Activated CD4-positive, alpha-beta T cell treated with anti-CD3 and anti-CD28 coated beads for 1 hour (primary cell): ENCODE data around the gene GZMA.

Experiments
- DNase-seq: peaks from one replicate; pipeline ENCODE4 v3.0.0-alpha.2; 2020

The GZMA gene

DNA sequence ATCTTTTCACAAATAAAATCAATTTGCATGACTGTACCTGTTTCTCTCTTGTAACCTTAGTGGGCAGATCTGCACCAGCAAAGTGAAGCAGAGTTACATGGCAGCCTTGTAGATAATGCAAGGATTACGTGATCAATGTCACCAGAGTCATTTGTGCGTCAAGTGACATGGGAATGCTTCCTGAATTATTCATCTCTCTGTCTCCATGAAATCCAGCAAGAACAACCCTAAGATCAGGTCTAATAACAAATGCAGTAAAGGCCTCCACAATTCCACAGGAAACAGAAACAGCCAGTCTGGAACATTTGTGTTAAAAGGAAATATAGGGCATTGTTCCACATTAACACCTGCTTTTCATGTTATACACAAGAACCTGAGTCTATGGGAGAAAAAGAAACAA, 7.8 kb downstream of the GZMA start:
- DNase-seq, result no peak

DNA sequence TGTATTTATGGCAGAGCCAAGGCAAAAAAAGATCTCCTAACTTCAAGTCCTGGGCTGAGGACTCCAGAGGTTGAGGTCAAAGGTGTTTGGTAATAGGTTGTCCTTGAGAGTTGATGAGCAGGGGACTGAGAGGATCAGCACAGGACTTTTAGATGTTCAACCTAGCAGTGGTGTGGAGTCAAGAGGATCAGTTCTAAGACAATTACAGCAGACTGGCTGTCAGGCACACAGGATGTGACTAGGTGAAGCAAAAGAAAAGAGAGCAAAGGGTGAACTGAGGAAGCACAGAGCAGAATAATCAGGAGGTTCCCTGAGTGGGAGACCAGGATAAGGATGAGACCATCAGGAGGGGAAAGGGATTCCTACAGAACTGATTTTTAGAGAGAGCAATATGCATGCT, 10.9 kb downstream of the GZMA start:
- DNase-seq, result no peak

DNA sequence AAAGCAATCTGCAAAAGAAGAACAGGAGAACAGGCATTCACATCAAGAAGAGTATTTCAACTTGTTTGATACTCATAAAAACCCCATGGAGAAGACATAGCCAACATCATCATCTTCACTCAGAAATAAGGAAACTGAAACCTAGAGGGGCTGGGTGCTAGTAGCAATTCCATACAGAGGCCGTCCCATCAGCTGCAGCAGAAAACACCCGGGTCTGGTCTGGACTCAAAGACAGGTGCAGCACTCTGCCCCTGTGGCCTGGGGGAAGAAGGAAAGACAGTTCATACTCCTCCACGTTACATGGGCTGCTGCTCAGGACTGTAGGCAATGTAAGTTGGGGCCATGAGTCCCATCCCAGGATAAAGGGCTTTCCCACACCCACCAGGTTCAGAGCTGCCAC, 11.6 kb downstream of the GZMA start:
- DNase-seq, result no peak

DNA sequence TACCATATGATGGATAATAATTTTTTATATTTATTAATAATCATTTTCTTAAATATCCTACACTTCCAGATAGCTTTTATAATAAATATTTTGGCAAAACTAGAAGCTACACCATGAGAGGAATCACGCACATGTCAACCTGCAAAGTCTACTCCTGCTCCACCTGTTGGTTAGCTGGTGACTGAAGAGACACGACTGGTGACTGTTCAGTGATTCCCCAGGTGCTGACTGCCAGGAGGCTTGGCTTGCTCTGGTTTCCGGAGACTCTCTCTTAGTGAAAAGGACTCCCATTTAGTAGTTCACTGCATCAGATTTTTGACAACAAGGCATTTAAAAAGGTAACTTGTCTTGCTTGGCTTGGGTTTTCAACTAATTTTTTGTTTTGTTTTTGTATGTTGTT, 20.9 kb downstream of the GZMA start:
- no peak for DNase-seq

DNA sequence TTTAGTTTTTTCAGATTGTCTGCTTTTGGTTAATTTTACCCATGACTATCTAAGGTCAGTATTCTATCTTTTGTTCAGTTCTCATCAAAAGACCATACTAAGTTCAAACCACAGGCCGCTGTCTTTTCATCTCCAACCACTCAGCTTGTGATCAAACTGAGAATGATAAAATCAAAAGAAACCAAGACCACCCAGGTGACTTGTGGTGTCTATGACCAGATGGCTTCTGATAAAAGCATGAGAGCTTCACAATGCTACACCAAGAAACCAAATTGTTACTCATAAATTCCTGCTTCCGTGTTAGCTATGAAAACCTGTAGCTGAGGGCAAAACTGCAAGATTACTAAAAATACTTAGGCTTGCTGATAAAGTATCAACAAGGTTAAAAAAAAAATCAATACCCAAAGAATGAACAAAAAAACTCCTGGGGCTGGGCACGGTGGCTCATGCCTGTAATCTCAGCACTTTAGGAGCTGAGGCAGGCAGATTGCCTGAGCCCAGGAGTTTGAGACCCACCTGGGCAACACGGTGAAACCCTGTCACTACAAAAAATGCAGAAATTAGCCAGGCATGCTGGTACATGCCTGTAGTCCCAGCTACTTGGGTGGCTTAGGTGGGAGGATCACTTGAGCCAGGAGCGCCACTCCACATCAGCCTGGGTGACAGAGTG, 31.7 kb downstream of the GZMA start:
- no peak for DNase-seq

DNA sequence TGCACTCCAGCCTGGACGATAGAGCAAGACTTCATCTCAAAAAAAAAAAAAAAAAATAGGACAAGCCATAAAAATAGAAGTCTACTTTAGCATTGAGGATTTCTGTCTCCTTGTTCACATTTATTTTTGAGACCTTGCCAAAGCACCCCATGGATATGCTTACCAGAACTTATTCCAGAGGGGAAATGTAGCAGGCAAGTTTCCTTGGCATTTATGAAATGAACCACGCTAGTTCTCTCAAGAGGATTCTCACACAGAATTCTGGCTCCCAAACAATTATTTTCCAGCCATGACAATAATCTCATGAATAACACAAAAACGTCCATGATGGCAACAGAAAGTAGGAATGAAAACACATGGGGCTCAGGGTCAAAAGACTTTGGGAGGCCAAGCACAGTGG, 34.1 kb downstream of the GZMA start:
- no peak for DNase-seq

DNA sequence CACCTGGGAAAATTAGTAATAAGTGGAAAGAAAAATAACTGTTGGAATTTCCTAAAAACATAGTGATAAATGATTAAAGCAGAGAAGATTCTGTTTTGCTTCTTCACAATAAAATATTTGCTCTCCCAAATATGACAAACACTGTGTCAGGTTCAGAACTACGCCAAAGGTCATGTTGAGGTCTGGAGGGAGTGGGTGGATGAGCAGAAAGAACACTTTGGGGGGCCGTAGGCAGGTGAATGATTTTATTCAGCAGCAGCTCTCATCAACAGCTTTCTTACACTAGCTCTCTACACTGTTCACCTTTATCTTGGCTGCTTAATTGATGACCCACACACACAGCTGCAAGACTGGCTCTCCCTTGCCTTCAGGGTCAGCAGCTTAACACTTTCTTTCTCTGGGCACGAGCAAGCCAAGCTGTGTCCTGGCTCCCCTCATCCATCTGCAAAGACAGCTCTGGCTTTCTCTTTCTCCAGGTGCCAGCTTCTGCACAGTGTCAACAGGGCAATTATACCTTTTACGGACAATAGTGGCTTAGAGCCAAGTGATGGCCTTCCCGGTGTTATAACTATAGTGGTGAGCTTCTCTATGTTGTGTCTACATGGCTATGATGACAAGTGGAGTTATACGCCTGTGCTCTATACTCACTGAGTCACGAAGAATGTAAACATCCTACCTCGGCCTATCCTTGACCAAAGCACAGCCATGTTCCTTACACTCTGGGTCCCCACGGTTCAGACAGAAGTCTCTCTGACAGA, 38.6 kb downstream of the GZMA start:
- DNase-seq, result no peak

DNA sequence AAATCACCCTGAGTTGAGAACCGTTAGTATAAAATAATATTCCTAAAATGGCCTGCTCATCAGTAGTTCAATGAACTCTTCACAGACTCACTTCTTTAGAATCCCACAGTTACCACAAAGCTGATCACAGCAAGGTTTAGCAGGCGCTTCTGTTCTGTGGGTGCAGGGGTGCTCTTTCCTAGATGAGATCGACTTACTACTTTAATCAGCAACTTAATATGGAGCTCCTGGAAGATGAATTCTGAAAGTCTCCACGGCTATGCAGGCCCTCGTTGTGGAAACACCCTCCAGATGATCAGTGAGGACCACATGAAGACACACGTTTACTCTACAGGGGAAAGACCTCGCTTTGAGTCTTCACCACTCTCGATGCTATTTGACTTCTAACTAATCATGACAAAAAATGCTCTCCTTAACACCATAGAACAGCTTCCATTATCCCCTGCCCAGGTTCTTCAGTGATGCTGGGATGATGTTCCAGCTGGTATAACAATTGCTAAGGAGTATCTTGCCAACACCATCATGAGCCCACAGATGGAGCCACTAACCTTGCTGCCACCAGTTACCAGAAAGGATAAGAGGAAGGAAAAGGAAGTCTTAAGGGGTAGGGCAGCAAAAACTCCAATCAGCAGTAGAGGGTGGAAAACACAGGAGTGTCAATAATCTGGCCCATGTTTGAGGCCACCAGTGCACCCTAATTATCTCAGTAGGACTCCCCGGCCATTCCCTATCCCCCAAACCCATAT, 39.7 kb downstream of the GZMA start:
- DNase-seq, result no peak

DNA sequence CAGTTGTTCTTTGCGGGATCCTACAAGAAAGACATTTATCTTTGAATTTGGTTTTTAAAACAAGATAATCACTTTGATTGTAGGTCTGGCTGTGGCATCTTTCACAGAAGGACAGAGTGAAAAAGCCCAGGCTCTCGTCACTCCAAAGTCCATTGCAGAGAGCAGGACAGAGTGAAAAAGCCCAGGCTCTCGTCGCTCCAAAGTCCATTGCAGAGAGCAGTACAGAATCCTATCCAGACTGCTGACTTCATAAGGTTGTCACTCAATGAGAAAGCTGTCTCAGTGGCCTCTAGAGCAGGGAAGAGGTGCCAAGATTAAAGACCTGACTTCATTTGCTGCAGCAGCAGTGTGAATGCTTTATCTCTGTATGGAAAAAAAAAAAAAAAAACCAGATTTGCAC, 41.2 kb downstream of the GZMA start:
- no peak for DNase-seq

DNA sequence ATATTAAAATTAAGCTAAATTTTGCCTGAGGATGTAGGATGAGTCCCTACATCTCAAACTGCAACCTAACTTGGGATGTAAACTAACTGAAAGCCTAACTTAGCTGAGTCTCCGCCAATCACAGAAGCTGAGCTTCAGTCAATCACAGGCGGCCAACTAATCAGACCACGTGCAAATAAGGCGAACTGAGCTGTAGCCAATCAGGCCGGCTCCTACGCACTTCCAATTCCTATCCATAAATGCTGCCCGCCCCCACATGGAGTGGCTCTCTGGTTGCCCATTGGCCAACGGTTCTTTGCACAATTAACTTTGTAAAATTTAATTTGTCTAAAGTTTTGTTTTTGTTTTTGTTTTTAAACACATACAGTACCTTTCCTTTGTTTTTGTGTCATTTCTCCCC, 43.6 kb downstream of the GZMA start:
- DNase-seq, result no peak

DNA sequence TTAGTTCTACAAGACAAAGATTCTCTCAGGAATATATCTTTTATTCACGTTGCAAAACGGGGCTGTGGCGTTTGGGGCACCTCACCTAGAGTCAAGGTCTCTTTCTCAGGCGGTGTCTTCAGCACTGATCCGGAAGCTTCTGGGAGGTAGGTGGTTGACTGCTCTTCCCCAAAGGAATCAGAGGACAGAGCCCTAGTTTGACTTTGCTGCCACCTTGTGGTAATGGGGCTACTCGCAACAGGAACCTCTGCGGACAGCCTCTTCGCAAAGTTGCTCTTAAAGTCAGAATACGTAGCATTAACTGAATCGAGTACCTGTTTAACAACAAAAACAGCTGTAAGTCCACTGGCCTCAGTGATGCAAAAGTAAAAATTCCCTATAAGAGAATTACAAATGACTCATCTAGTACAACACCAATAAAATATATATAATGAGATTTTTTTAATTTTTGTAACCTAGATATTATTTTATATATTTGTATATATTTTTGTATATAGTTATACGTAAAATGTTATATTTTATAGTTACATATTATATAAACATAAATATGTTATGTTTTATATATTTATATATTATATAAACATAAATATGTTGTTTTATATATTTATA, 44.2 kb downstream of the GZMA start:
- peak; percentile 68 for DNase-seq

DNA sequence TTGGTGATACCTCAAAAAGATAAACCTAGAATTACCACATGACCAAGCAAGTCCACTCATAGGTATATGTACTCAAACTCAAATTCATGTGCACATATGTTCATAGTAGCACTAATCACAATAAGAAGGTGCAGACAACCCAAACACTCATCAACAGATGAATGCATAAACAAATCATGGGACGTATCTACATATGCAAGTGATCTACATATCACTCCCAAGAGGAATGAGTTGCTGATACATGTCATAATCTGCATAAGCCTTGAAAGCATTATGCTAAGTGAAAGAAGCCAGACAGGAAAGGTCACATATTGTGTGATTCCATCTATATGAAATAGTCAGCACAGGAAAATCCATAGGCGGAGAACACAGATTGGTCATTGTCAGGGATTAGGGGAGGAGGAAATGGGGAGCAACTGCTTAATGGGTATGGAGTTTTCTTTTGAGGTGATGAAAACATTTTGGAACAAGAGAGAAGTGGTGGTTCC, 46.9 kb downstream of the GZMA start:
- DNase-seq, result no peak

DNA sequence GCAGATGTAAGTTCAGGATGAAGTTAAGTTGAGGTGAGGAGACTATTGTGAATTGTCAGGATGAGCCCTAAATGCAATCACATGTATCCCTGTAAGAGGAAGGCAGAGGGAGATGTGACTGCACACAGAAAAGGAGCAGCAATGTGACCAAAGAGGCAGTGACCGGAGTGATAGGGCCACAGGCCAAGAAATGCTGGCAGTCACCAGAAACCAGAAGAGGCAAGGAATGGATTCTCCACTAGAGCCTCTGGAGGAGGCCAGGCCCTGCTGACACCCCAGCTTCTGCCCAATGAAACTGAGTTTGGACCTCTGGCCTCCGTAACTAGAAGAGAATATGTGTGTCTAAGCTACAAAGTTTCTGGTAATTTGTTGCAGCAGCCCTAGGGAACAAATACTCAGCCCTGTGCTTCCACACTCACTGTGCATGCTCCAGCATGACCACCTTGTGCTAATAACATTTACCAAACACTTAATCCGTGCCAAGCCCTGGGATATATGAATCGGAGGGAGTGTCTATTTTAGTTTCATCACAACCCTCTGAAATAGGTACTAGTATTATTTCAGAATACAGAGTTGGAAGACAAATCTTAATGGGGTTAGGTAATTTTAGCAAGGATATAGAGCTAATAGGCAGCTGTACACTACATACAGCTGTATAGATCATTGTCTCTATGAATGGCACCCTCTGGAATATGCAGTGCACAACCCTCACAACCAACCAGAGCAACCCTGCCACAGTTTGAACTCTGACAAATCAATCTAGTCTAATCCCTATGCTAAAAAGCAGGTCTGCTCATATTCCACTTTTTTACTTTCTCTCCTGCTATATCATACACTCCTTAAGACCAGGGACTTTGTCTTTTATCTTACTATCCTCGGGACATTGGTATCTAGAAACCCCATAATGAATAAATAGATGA, 49.7 kb downstream of the GZMA start:
- DNase-seq, result no peak

DNA sequence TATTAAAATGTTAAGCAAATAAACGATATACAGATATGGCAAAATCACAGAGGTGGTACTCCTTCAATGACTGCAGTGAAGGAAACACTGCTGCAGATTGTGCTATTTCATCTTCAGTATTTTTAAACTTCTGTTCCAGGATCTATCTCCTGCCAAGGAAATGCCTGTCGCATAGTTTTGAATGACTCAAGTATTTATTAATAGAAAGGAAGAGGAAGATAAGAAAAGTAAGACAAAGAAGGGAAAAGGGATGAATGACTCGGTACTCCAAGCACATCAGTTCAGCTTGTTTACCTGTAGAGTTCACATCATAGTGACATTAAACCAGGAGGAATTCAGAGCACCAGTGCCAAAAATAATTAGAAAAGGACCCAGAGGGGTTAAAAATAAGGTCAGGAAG, 52.4 kb downstream of the GZMA start:
- no peak for DNase-seq
